ENCODE measurements around the gene RREB1.

The RREB1 gene

GRCh38 chr6:7166410-7167293 is 58.9 kb downstream of the RREB1 start:
- peak; percentile 65 for DNase-seq

- peak; percentile 53 for DNase-seq
These were observed 61.5 kb downstream of the RREB1 start for GRCh38 chr6:7169296-7169721.

- DNase-seq = no peak
These were observed 62.5 kb downstream of the RREB1 start for GRCh38 chr6:7170117-7170732.

- no peak for DNase-seq
These were observed 63.4 kb downstream of the RREB1 start for GRCh38 chr6:7171119-7171518.

GRCh38 chr6:7171733-7172132 is 64.0 kb downstream of the RREB1 start:
- no peak for DNase-seq

- DNase-seq = no peak
These were observed 64.9 kb downstream of the RREB1 start for GRCh38 chr6:7172649-7173048.

GRCh38 chr6:7173843-7174503 is 66.2 kb downstream of the RREB1 start:
- no peak for DNase-seq

GRCh38 chr6:7175462-7175861 is 67.7 kb downstream of the RREB1 start:
- no peak for DNase-seq

- DNase-seq = no peak
These were observed 68.4 kb downstream of the RREB1 start for GRCh38 chr6:7176208-7176607.

GRCh38 chr6:7178280-7178679 is 70.5 kb downstream of the RREB1 start:
- DNase-seq = no peak

- no peak for DNase-seq
These were observed 73.0 kb downstream of the RREB1 start for GRCh38 chr6:7180751-7181150.

GRCh38 chr6:7183707-7184106 is 75.9 kb downstream of the RREB1 start:
- no peak for DNase-seq

GRCh38 chr6:7184502-7184901 is 76.7 kb downstream of the RREB1 start:
- DNase-seq = no peak

- no peak for DNase-seq
These were observed 77.8 kb downstream of the RREB1 start for GRCh38 chr6:7185561-7185960.

GRCh38 chr6:7188492-7188891 is 80.7 kb downstream of the RREB1 start:
- DNase-seq = no peak

- no peak for DNase-seq
These were observed 81.5 kb downstream of the RREB1 start for GRCh38 chr6:7189101-7189758.

GRCh38 chr6:7190791-7191190 is 83.0 kb downstream of the RREB1 start:
- DNase-seq = no peak

GRCh38 chr6:7193122-7193521 is 85.4 kb downstream of the RREB1 start:
- DNase-seq = no peak

- DNase-seq = no peak
These were observed 86.9 kb downstream of the RREB1 start for GRCh38 chr6:7194657-7195056.

GRCh38 chr6:7195339-7196018 is 87.7 kb downstream of the RREB1 start:
- DNase-seq = no peak

GRCh38 chr6:7196019-7196402 is 88.2 kb downstream of the RREB1 start:
- no peak for DNase-seq

- DNase-seq = no peak
These were observed 89.0 kb downstream of the RREB1 start for GRCh38 chr6:7196685-7197283.
